Measurements from ENCODE around the gene MTHFD1L.

GRCh38 chr6:151096255-151096612, 230.7 kb downstream of the MTHFD1L start:
- TF ChIP-seq CTCF (IDR thresholded peaks at IDR 0.05) (no peak), POLR2A (IDR thresholded peaks at IDR 0.05) (no peak), EP300 (IDR thresholded peaks at IDR 0.05) (no peak)

Data from stomach (tissue), 4 donors.